IMR-90 (cell line): ENCODE results near the gene DOCK2. TPM values are rescaled to one million over a fixed set of nuclear protein-coding genes. Genes with fewer than 3 reads are reported as not detected.

Source experiments
- ATAC-seq: fragments of 200-7000 bp; cut with Tn5 transposase; 2 replicates; pipeline ENCODE4 v1.9.1; 2020; ENCODE audit warnings: low read depth, mild to moderate bottlenecking, moderate library complexity
- Bru-seq: library from RNA; stranded (reverse); fragments of 400-500 nt; gene quantifications from one replicate; lab custom pipeline; 2021; lab: Mats Ljungman, UMichigan
- BruChase-seq, 2 experiments: library from RNA; stranded (reverse); fragments of 400-500 nt; gene quantifications; one replicate each; lab custom pipeline; 2021; lab: Mats Ljungman, UMichigan
- BruUV-seq: library from RNA; stranded (reverse); fragments of 400-500 nt; replicated peaks from 2 replicates; lab custom pipeline; 2021; lab: Mats Ljungman, UMichigan
- CTCF ChIA-PET: fragments of 300-600 bp; formaldehyde crosslinking; extraction: SDS; loops from one replicate; lab custom pipeline; 2021; ENCODE audit warnings: antibody characterized with exemption; lab: Yijun Ruan, JAX
- POLR2A ChIA-PET: fragments of 300-600 bp; sonication (Branson Sonifier 250); formaldehyde crosslinking; loops from one replicate; lab custom pipeline; 2022; ENCODE audit warnings: antibody characterized with exemption; ENCODE audit not compliant: unreplicated experiment; lab: Charles Lee
- DNase-seq: peaks from one replicate; pipeline ENCODE4 v3.0.0; 2013
- H2AFZ ChIP-seq: replicated peaks from 2 replicates; pipeline ENCODE3; 2013; ENCODE audit warnings: low read length, mild to moderate bottlenecking; ENCODE audit not compliant: poor library complexity
- H2AK5ac ChIP-seq: 2 replicates; pipeline ENCODE4 v1.6.1; 2013; ENCODE audit warnings: low read depth, low read length, inconsistent platforms
- H2AK9ac ChIP-seq: replicated peaks from 2 replicates; pipeline ENCODE3; 2013; ENCODE audit warnings: mild to moderate bottlenecking, low read depth, low read length, moderate library complexity; ENCODE audit not compliant: poor library complexity
- H2BK120ac ChIP-seq: 2 replicates; pipeline ENCODE4 v1.6.1; 2013; ENCODE audit warnings: low read depth, low read length, inconsistent platforms
- H2BK15ac ChIP-seq: 3 replicates; pipeline ENCODE4 v1.6.1; 2013; ENCODE audit warnings: low read depth, low read length, inconsistent platforms
- H2BK20ac ChIP-seq: 2 replicates; pipeline ENCODE4 v1.6.1; 2013; ENCODE audit warnings: low read depth, mild to moderate bottlenecking, inconsistent platforms, low read length, moderate library complexity
- H2BK5ac ChIP-seq: 2 replicates; pipeline ENCODE4 v1.6.1; 2013; ENCODE audit warnings: mild to moderate bottlenecking, low read depth, low read length, inconsistent platforms; ENCODE audit not compliant: poor library complexity, severe bottlenecking
- H3K14ac ChIP-seq: replicated peaks from 2 replicates; pipeline ENCODE4 v1.6.1; 2013; ENCODE audit warnings: low read depth, low read length, inconsistent platforms
- H3K18ac ChIP-seq: 2 replicates; pipeline ENCODE4 v1.6.1; 2013; ENCODE audit warnings: low read depth, low read length, control low read depth
- H3K23ac ChIP-seq: 2 replicates; pipeline ENCODE4 v1.6.1; 2013; ENCODE audit warnings: low read depth, low read length, inconsistent platforms
- H3K27ac ChIP-seq: 2 replicates; pipeline ENCODE4 v1.5.1; 2013; ENCODE audit warnings: mild to moderate bottlenecking, control low read depth, low read length; ENCODE audit not compliant: insufficient read depth
- H3K27me3 ChIP-seq: 2 replicates; pipeline ENCODE4 v1.6.1; 2013; ENCODE audit warnings: low read length; ENCODE audit not compliant: control insufficient read depth, insufficient read depth
- H3K36me3 ChIP-seq: 2 replicates; pipeline ENCODE4 v1.6.1; 2013; ENCODE audit warnings: low read length, mixed read lengths; ENCODE audit not compliant: control insufficient read depth, insufficient read depth
- H3K4ac ChIP-seq: 2 replicates; pipeline ENCODE4 v1.6.1; 2013; ENCODE audit warnings: low read depth, low read length, inconsistent platforms
- H3K4me1 ChIP-seq: 2 replicates; pipeline ENCODE4 v1.6.1; 2013; ENCODE audit warnings: low read length, mixed read lengths; ENCODE audit not compliant: control insufficient read depth, insufficient read depth
- H3K4me2 ChIP-seq: 2 replicates; pipeline ENCODE4 v1.6.1; 2013; ENCODE audit warnings: low read depth, mild to moderate bottlenecking, control low read depth, low read length, moderate library complexity
- H3K4me3 ChIP-seq: 2 replicates; pipeline ENCODE4 v1.5.1; 2013; ENCODE audit warnings: low read depth, mild to moderate bottlenecking, control low read depth, low read length, moderate library complexity; ENCODE audit not compliant: insufficient read depth
- H3K56ac ChIP-seq: 2 replicates; pipeline ENCODE4 v1.6.1; 2013; ENCODE audit warnings: low read length, inconsistent platforms; ENCODE audit not compliant: insufficient read depth; ENCODE audit errors: extremely low read depth
- H3K79me1 ChIP-seq, 2 experiments: 2 replicates each; pipeline ENCODE4 v1.6.1; 2013; ENCODE audit warnings: low read length in 2 of 2, inconsistent platforms in 1 of 2, low read depth in 1 of 2
- H3K9ac ChIP-seq: 2 replicates; pipeline ENCODE4 v1.6.1; 2013; ENCODE audit warnings: low read depth, low read length, control low read depth
- H3K9me1 ChIP-seq: 2 replicates; pipeline ENCODE4 v1.6.1; 2013; ENCODE audit warnings: low read length, inconsistent platforms; ENCODE audit not compliant: insufficient read depth
- H3K9me3 ChIP-seq: 2 replicates; pipeline ENCODE4 v1.6.1; 2013; ENCODE audit warnings: low read length; ENCODE audit not compliant: control insufficient read depth, insufficient read depth
- H4K20me1 ChIP-seq: 2 replicates; pipeline ENCODE4 v1.6.1; 2013; ENCODE audit warnings: low read length, inconsistent platforms; ENCODE audit not compliant: insufficient read depth
- H4K5ac ChIP-seq: 2 replicates; pipeline ENCODE4 v1.6.1; 2013; ENCODE audit warnings: mild to moderate bottlenecking, low read depth, low read length, control low read depth
- H4K8ac ChIP-seq, 2 experiments: 2 replicates each; pipeline ENCODE4 v1.6.1; 2013; ENCODE audit warnings: low read depth in 2 of 2, low read length in 2 of 2, control low read depth in 1 of 2, inconsistent platforms in 1 of 2
- H4K91ac ChIP-seq: 2 replicates; pipeline ENCODE4 v1.6.1; 2013; ENCODE audit warnings: low read depth, low read length, inconsistent platforms; ENCODE audit not compliant: insufficient read depth
- BHLHE40 ChIP-seq: fragments of 150-350 bp; IDR thresholded peaks from 2 replicates; pipeline ENCODE4 v1.6.1; 2016; ENCODE audit warnings: mild to moderate bottlenecking, low read depth, low read length
- CEBPB ChIP-seq: IDR thresholded peaks from 2 replicates; pipeline ENCODE4 v1.6.1; 2012; ENCODE audit warnings: low read depth, low read length, improper control_type of control experiment
- CHD1 ChIP-seq: IDR thresholded peaks from 2 replicates; pipeline ENCODE4 v1.6.1; 2012; ENCODE audit warnings: low read depth, low read length, improper control_type of control experiment
- CTCF ChIP-seq: conservative IDR thresholded peaks from 2 replicates; pipeline ENCODE4 v1.5.1; 2012; ENCODE audit warnings: mild to moderate bottlenecking, low read depth, low read length, improper control_type of control experiment
- ELK1 ChIP-seq: fragments of 150-350 bp; IDR thresholded peaks from 2 replicates; pipeline ENCODE4 v1.6.1; 2016; ENCODE audit warnings: low read depth, mild to moderate bottlenecking, low read length, moderate library complexity, borderline replicate concordance
- MAFK ChIP-seq: IDR thresholded peaks from 2 replicates; pipeline ENCODE4 v1.6.1; 2012; ENCODE audit warnings: low read depth, low read length, improper control_type of control experiment
- MXI1 ChIP-seq: IDR thresholded peaks from 2 replicates; pipeline ENCODE4 v1.6.1; 2012; ENCODE audit warnings: low read depth, mild to moderate bottlenecking, low read length, moderate library complexity, borderline replicate concordance
- NFE2L2 ChIP-seq: fragments of 150-350 bp; IDR thresholded peaks from 2 replicates; pipeline ENCODE4 v1.6.1; 2016; ENCODE audit warnings: low read depth, mild to moderate bottlenecking, low read length
- POLR2A ChIP-seq: IDR thresholded peaks from 2 replicates; pipeline ENCODE4 v1.6.1; 2012; ENCODE audit warnings: mild to moderate bottlenecking, low read depth, low read length
- RFX5 ChIP-seq: IDR thresholded peaks from 2 replicates; pipeline ENCODE4 v1.8.0; 2012; ENCODE audit warnings: low read depth, mild to moderate bottlenecking, low read length, moderate library complexity
- WGBS, 2 experiments: methylation state at CpG; one replicate each; pipeline versions ENCODE4 v1.1.5 to v1.1.7; 2013; ENCODE audit warnings: missing lambda C conversion rate in 2 of 2; ENCODE audit not compliant: insufficient read length in 1 of 2; ENCODE audit errors: extremely low coverage in 2 of 2; 5-methylcytosine and 5-hydroxymethylcytosine counted together
- dilution Hi-C: fragments of 300-500 bp; cut with HindIII; formaldehyde crosslinking; loops from one replicate; pipeline ENCODE4 v1.14.3; 2018; ENCODE audit warnings: low sequenced_read_pairs; ENCODE audit not compliant: unreplicated experiment
- in situ Hi-C: fragments of 300-500 bp; cut with MboI; formaldehyde crosslinking; loops from 3 replicates; pipeline ENCODE4 v1.14.3; 2019; ENCODE audit warnings: low sequenced_read_pairs, inconsistent platforms, mixed read lengths
- intact Hi-C: fragments of 100-400 bp; cut with micrococcal nuclease; formaldehyde crosslinking; loops from 2 replicates; pipeline ENCODE4 v1.10.0; 2022
- long read RNA-seq: library from polyadenylated mRNA; unstranded; transcript quantifications from one replicate; pipeline ENCODE4 v2.0.0, GENCODE V29; 2021; ENCODE audit not compliant: unreplicated experiment
- polyA plus RNA-seq, 3 experiments: library from polyadenylated mRNA; depleted of rRNA; stranded (reverse); fragments of >200 nt; gene quantifications; 2 replicates each; pipeline ENCODE4 v1.2.3, GENCODE V29; 2012; ENCODE audit warnings: low replicate concordance in 1 of 3
- total RNA-seq: library from RNA; depleted of rRNA; stranded (reverse); fragments of >200 nt; gene quantifications from 2 replicates; pipeline ENCODE4 v1.2.3, GENCODE V29; 2012; rRNA removed

The DOCK2 gene
- 1.4 and 3.0 TPM in 2 replicates for total RNA-seq
- 0.47 and 0.72 TPM in 2 replicates for polyA plus RNA-seq (2012; rRNA removed)
- polyA plus RNA-seq (2012; cell fraction: cytosol; rRNA removed) = 0.25 and 0.32 TPM in 2 replicates
- polyA plus RNA-seq (2012; cell fraction: nucleus; rRNA removed; ENCODE audit: low replicate concordance) = 0.51 and 0.87 TPM in 2 replicates
- Bru-seq, nascent RNA = percentile 14 among the genes with signal in this experiment
- BruChase-seq, experiment 1, labeled RNA remaining after a 6-hour chase = percentile 8 among the genes with signal in this experiment
- BruChase-seq, experiment 2, labeled RNA remaining after a 2-hour chase = percentile 12 among the genes with signal in this experiment
- long read RNA-seq, partial matches to known transcripts = 0 of 2 reads
- long read RNA-seq, other reads (novel, unspliced or antisense) = 2 of 2 reads

GRCh38 chr5:169637085-169637548 is at the start of gene DOCK2:
DOCK2 (plus strand) TSS chr5:169637275; CDS start chr5:169637327, 52 bp downstream.
- intact Hi-C loops (no loop called here), in situ Hi-C loops (no loop called here), dilution Hi-C loops (no loop called here)
- no peak within 1 kb of the TSS for H4K91ac ChIP-seq
- H3K79me1 ChIP-seq = no peaks in the 10 kb centered on the region
- H4K5ac ChIP-seq = no peak within 1 kb of the TSS
- H2BK120ac ChIP-seq = no peak within 1 kb of the TSS
- BruUV-seq = no TSS peak
- no peak within 1 kb of the TSS for H2BK5ac ChIP-seq
- H3K4me2 ChIP-seq = no peak within 1 kb of the TSS
- H2AK9ac ChIP-seq = no peak within 1 kb of the TSS
- no peak within 1 kb of the TSS for H3K23ac ChIP-seq
- H3K4me3 ChIP-seq = no peak within 1 kb of the TSS
- no peaks in the 10 kb centered on the region for H3K36me3 ChIP-seq
- H3K9ac ChIP-seq = no peak within 1 kb of the TSS
- peaks cover 4% of the 10 kb centered on the region; the same call in 1 of the 2 replicates for H3K9me3 ChIP-seq
- ChIA-PET POLR2A (no interaction called here), CTCF (no interaction called here)
- H3K27me3 ChIP-seq = no peaks in the 10 kb centered on the region
- H2BK15ac ChIP-seq = no peak within 1 kb of the TSS
- no peak within 1 kb of the TSS for H3K14ac ChIP-seq
- no peak for TF ChIP-seq RFX5
- no peak for TF ChIP-seq CHD1
- no peak for TF ChIP-seq BHLHE40
- TF ChIP-seq ELK1 = no peak
- TF ChIP-seq NFE2L2 = no peak
- TF ChIP-seq MXI1 = no peak
- TF ChIP-seq POLR2A = no peak
- TF ChIP-seq MAFK = no peak
- no peak for TF ChIP-seq CTCF
- no peak for TF ChIP-seq CEBPB
- H3K4me1 ChIP-seq = no peaks in the 10 kb centered on the region
- H4K8ac ChIP-seq = no peak within 1 kb of the TSS
- H3K9me1 ChIP-seq = peaks cover 3% of the 10 kb centered on the region; the same call in 1 of the 2 replicates
- H3K56ac ChIP-seq = no peak within 1 kb of the TSS
- H3K27ac ChIP-seq = no peak within 1 kb of the TSS
- DNase-seq (no peak), ATAC-seq (no peak)
- no peaks in the 10 kb centered on the region for H4K20me1 ChIP-seq
- no peak within 1 kb of the TSS for H3K18ac ChIP-seq
- H2AK5ac ChIP-seq = no peak within 1 kb of the TSS
- 13% methylated on average over 25 of the region's 42 CpGs; no CpG with 5 or more reads in 1 of the 2 experiments for WGBS, 2 experiments
- H3K4ac ChIP-seq = no peak within 1 kb of the TSS
- peak within 1 kb of the TSS; percentile 83 for H2AFZ ChIP-seq
- H2BK20ac ChIP-seq = no peak within 1 kb of the TSS
